GM12801 (cell line): ENCODE data around the gene ENDOV.

ENCODE experiments used
- TF ChIP-seq, protein P1 (sequence below): IDR thresholded peaks from one replicate; pipeline ENCODE4 v1.5.1; 2011; ENCODE audit warnings: control low read depth; ENCODE audit not compliant: insufficient read length; ENCODE audit errors: extremely low read depth

The ENDOV gene

DNA sequence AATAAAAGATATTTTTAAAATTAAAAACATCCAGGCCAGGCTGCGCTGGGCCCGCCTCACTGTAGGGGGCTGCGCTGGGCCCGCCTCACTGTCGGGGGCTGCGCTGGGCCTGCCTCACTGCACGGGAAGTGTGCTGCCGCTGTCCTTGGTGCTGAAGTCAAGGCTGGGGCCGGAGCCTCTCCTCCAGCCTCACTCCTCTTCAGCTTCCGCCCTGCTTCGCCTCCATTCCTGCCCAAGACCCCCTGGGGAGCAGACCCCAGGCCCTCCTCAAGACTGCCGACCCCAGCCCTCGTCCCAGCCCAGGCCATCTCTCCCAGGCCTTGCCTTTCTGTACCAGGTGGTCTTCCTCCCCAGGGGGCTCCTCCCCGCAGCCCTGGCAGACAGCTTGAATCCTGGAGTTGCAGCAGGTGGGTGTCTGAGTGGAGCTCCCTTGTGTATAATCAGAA is 26.2 kb downstream of the ENDOV start:
- TF ChIP-seq, protein P1, sequence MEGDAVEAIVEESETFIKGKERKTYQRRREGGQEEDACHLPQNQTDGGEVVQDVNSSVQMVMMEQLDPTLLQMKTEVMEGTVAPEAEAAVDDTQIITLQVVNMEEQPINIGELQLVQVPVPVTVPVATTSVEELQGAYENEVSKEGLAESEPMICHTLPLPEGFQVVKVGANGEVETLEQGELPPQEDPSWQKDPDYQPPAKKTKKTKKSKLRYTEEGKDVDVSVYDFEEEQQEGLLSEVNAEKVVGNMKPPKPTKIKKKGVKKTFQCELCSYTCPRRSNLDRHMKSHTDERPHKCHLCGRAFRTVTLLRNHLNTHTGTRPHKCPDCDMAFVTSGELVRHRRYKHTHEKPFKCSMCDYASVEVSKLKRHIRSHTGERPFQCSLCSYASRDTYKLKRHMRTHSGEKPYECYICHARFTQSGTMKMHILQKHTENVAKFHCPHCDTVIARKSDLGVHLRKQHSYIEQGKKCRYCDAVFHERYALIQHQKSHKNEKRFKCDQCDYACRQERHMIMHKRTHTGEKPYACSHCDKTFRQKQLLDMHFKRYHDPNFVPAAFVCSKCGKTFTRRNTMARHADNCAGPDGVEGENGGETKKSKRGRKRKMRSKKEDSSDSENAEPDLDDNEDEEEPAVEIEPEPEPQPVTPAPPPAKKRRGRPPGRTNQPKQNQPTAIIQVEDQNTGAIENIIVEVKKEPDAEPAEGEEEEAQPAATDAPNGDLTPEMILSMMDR, result no peak

DNA sequence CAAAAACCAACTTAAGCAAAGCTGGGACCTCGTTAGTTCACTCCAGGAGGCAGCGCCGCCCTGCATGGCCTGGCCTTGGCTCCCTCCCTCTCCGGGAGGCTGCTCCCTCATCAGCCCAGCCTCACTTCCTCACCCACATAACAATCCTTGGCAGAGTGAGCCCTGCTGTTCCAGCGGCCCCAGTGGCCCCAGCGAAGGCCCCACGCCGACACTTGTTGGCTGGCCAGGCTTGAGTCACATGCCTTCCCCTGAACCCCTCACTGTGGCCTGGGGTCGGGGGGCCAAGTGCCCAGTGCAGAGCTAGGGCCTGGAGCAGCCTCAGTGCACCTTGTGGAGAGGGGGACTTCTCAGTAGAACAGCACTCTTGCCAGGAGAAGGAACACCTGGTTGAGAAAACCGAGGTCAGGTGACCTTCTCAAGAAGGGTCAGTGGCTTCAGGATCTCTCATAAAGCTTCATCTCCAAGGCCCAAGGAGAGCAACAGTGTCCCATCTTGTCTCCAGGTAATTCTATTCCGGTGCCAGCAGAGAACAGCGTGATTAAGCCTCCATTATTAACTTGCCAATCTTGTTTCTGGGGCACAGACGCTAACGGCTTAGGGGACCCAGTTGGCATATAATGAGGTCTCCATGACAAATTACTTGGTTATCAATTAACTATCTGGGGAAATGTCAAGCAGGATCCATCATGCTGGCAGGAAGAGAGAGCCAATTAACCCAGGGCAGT is 26.8 kb downstream of the ENDOV start:
- TF ChIP-seq, protein P1, result no peak

DNA sequence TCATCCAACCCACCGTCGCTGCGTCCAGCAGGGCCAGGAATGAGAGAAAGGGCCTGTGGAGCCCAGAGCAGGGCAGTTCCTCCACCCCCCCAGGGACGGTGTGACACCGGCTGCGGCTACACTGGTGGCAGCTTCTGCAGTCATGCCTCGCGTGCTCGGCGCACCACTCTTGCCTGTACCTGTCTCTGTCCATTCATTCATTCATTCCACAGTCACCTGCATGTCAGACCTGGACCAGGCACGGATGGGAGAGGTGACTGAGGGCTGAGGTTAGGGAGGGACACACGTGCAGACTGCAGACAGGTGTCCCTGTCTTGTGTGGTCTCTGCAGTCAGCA is 27.3 kb downstream of the ENDOV start:
- TF ChIP-seq, protein P1, result no peak

DNA sequence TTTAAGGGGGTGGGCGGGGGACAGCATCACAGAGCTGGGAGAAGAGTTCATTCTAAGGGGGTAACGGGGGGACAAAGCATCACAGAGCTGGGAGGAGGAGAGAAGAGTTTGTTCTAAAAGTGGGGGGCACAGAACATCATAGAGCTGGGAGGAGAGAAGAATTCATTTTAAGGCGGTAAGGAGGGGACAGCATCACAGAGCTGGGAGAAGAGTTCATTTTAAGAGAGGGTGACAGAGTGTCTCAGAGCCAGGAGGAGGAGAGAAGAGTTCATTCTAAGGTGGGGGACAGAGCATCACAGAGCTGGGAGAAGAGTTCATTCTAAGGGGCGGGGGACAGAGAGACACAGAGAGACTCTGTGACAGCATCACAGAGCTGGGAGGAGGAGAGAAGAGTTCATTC is 27.8 kb downstream of the ENDOV start:
- TF ChIP-seq, protein P1, result no peak

DNA sequence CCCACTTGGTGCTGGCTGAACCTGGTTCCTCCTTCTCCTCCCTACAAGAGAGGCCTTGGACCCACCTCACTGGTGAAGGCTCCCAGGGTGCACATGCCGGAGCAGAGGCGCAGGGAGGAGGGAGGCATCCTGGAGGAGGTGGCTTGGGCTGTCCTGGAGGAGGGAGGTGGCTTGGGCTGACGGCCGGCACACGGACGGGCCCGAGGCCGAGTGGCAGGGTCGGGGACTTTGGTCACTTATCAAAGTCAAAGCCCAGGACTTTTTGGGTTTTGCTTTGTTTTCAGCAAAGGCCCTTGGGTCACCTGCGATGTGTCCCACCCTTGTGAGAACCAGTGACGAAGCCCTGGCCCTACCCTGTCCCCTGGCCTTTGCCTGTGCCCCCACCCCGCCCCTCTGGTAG is 28.5 kb downstream of the ENDOV start:
- TF ChIP-seq, protein P1, result no peak

DNA sequence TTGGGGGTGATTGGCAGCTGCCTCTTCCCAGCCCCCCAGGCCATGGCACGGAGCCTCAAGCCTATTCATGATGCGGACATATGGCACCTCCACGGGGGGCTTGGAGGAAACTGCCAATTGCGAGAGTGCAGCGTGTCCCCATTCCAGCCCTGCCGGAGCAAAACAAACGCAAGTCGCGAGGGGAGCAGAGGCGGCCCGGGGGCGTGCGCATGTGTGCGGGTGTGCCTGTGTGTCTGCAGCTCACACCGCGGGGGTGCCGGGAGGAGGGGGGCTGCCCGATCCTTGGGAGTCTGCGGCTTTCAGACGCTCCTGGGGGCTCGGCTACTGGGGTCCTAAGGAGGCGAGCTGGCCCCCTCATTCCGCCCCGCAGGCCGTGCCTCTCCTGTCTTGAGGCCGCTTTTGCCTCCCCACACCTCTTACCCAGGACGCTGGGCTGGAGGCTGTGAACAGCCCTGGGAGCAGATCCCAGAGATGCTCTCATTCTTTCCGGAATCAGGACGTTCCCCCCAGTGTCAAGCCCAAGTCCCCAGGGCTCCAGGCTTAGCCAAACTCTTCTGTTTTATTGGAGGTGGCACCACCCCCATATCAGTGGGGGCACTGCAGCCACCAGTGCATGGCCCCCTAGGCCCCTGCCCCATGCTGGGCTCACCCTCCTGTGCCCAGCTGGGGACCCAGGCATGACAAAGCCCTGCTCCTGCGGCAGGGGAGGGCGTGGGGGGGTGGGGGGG is 29.1 kb downstream of the ENDOV start:
- TF ChIP-seq, protein P1, result no peak

DNA sequence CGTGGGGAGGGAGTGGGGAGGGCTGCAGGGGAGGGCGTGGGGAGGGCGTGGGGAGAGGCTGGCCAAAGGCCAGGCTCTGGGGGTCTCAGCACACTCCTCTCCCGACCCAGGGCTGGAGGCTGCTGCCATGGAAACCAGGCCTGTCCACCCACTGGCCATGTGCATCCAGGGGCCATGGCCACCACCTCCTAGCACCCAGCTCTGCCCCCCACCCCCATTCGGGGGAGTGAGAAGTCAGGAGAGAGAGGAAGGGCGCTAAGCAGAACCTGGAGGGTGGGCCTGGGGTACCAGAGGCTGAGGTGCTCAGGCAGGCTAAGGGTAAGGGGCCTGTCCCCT is 29.6 kb downstream of the ENDOV start:
- TF ChIP-seq, protein P1, result no peak
